ENCODE results near the gene BANF1.

DNA sequence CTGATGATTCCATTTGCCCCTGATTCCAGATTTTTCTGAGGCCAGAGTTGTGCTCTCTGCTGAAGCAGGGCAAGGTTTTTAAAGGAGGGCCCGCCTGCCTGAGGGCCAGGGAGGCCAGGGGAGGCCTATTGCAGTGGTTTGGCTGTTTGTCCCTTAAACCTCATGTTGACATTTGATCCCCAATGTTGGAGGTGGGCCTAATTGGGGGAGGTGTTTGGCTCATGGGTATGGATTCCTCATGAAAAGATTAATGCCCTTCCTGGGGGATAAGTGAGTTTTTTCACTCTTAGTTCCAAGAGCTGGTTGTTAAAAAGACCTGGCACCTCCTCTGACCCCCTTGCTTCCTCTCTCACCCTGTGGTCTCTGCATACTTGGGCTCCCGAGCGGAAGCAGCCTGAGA is 37.5 kb downstream of the BANF1 start:
- TF ChIP-seq, protein P1, sequence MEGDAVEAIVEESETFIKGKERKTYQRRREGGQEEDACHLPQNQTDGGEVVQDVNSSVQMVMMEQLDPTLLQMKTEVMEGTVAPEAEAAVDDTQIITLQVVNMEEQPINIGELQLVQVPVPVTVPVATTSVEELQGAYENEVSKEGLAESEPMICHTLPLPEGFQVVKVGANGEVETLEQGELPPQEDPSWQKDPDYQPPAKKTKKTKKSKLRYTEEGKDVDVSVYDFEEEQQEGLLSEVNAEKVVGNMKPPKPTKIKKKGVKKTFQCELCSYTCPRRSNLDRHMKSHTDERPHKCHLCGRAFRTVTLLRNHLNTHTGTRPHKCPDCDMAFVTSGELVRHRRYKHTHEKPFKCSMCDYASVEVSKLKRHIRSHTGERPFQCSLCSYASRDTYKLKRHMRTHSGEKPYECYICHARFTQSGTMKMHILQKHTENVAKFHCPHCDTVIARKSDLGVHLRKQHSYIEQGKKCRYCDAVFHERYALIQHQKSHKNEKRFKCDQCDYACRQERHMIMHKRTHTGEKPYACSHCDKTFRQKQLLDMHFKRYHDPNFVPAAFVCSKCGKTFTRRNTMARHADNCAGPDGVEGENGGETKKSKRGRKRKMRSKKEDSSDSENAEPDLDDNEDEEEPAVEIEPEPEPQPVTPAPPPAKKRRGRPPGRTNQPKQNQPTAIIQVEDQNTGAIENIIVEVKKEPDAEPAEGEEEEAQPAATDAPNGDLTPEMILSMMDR (conservative IDR thresholded peaks at IDR 0.05), result no peak
- no peak for TF ChIP-seq EZH2 (IDR thresholded peaks at IDR 0.05; ENCODE audit: low read depth)
